Neural progenitor cell (in vitro differentiated cells): ENCODE data around the gene VPS37D. TPM values are rescaled to one million over a fixed set of nuclear protein-coding genes. Genes with fewer than 3 reads are reported as not detected.

Experiments used
- DNase-seq: peaks from one replicate; pipeline ENCODE4 v3.0.0-alpha.2; 2016; ENCODE audit warnings: low spot score
- H2AFZ ChIP-seq: fragments of 200-600 bp; sonication (generic); replicated peaks from 2 replicates; pipeline ENCODE4 v1.6.1; 2016; ENCODE audit warnings: antibody characterized with exemption
- H3F3A ChIP-seq: fragments of 200-600 bp; sonication (generic); 2 replicates; pipeline ENCODE4 v1.6.1; 2016; ENCODE audit warnings: antibody characterized with exemption, low read depth
- H3K27ac ChIP-seq: fragments of 200-600 bp; sonication (generic); 2 replicates; pipeline ENCODE4 v1.5.1; 2016; ENCODE audit warnings: mild to moderate bottlenecking
- H3K27me3 ChIP-seq: fragments of 200-600 bp; sonication (generic); 2 replicates; pipeline ENCODE4 v1.6.1; 2016; ENCODE audit warnings: mild to moderate bottlenecking, moderate library complexity
- H3K36me3 ChIP-seq: fragments of 200-600 bp; sonication (generic); 2 replicates; pipeline ENCODE4 v1.5.1; 2016
- H3K4me1 ChIP-seq: fragments of 200-600 bp; sonication (generic); 2 replicates; pipeline ENCODE4 v1.6.1; 2016; ENCODE audit warnings: mixed run types
- H3K4me2 ChIP-seq: fragments of 200-600 bp; sonication (generic); 2 replicates; pipeline ENCODE4 v1.6.1; 2016
- H3K4me3 ChIP-seq: fragments of 200-600 bp; sonication (generic); 2 replicates; pipeline ENCODE4 v1.5.1; 2016
- H3K79me2 ChIP-seq: fragments of 200-600 bp; sonication (generic); 2 replicates; pipeline ENCODE4 v1.6.1; 2016; ENCODE audit warnings: low read depth
- H3K9ac ChIP-seq: fragments of 200-600 bp; sonication (generic); 2 replicates; pipeline ENCODE4 v1.6.1; 2016
- H3K9me3 ChIP-seq: fragments of 200-600 bp; sonication (generic); 2 replicates; pipeline ENCODE4 v1.5.1; 2016; ENCODE audit warnings: low read depth
- H4K20me1 ChIP-seq: fragments of 200-600 bp; sonication (generic); 2 replicates; pipeline ENCODE4 v1.6.1; 2016; ENCODE audit warnings: low read depth
- H3K27ac Mint-ChIP-seq: 3 replicates; pipeline ENCODE4 v1.8.0; 2021; ENCODE audit warnings: mixed read lengths
- H3K27me3 Mint-ChIP-seq: 2 replicates; pipeline ENCODE4 v1.8.0; 2022; ENCODE audit warnings: low read depth, mild to moderate bottlenecking, inconsistent platforms, moderate library complexity, mixed read lengths; ENCODE audit not compliant: insufficient read depth
- H3K36me3 Mint-ChIP-seq: 3 replicates; pipeline ENCODE4 v1.8.0; 2021; ENCODE audit warnings: mixed read lengths
- H3K4me1 Mint-ChIP-seq: 3 replicates; pipeline ENCODE4 v1.8.0; 2021; ENCODE audit warnings: mixed read lengths
- H3K4me3 Mint-ChIP-seq: 3 replicates; pipeline ENCODE4 v1.8.0; 2021; ENCODE audit warnings: mild to moderate bottlenecking, moderate library complexity, mixed read lengths
- H3K9me3 Mint-ChIP-seq: 3 replicates; pipeline ENCODE4 v1.8.0; 2020; ENCODE audit warnings: mixed read lengths
- EZH2 ChIP-seq: fragments of 200-600 bp; sonication (generic); IDR thresholded peaks from 2 replicates; pipeline ENCODE4 v1.6.1; 2017; ENCODE audit warnings: antibody characterized with exemption, mild to moderate bottlenecking, moderate library complexity
- EZH2phosphoT487 ChIP-seq: fragments of 200-600 bp; sonication (generic); IDR thresholded peaks from 2 replicates; pipeline ENCODE4 v1.6.1; 2017; ENCODE audit warnings: antibody characterized with exemption
- total RNA-seq: library from RNA; depleted of rRNA; stranded (reverse); fragments of >200 nt; gene quantifications from 2 replicates; pipeline ENCODE4 v1.2.3, GENCODE V29; 2015; ENCODE audit warnings: low replicate concordance
- TF ChIP-seq, protein P1 (sequence below): fragments of 200-600 bp; sonication (generic); IDR thresholded peaks from 2 replicates; pipeline ENCODE4 v1.5.1; 2017; ENCODE audit warnings: antibody characterized with exemption, mild to moderate bottlenecking

The VPS37D gene
- total RNA-seq, 1 donor from 2014 or later = 7.0 TPM

GRCh38 chr7:73633323-73633722 lies 34.3 kb upstream of the VPS37D start:
- Mint-ChIP-seq H3K36me3 (no peaks in the 10 kb centered on the region), H3K4me1 (peaks cover 6% of the 10 kb centered on the region), H3K27me3 (peaks cover 19% of the 10 kb centered on the region), H3K9me3 (no peaks in the 10 kb centered on the region), H3K27ac (peak overlapping the region; percentile 25), H3K4me3 (no peak overlapping the region)
- Histone ChIP-seq H3K4me1 (no peaks in the 10 kb centered on the region), H3F3A (no peaks in the 10 kb centered on the region), H3K36me3 (no peaks in the 10 kb centered on the region), H3K27ac (no peak overlapping the region), H2AFZ (no peak overlapping the region), H3K4me3 (no peak overlapping the region), H3K9ac (no peak overlapping the region), H3K27me3 (peaks cover 5% of the 10 kb centered on the region), H3K9me3 (no peaks in the 10 kb centered on the region), H3K79me2 (no peaks in the 10 kb centered on the region), H3K4me2 (no peak overlapping the region), H4K20me1 (no peaks in the 10 kb centered on the region)
- no peak for DNase-seq
- TF ChIP-seq EZH2 (no peak), EZH2phosphoT487 (no peak)

DNA sequence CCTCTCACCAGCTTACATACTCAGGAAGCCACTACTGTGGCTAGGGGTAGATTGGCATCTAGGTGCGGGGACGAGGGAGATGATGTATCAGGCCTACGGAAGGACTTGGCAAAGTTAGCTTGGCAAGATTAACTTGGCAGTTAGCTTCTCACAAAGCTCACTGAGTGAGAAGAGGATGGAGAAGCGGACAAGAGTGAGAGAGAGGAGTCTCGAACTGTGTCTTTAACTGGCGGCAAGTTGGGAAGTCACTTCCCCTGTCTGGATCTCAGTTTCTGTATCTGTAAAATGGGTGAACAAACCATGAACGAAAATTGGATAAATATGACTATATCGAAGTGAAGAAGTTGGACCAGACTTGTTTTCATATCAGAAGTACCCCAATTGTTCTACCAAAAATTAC lies 33.8 kb upstream of the VPS37D start:
- Histone ChIP-seq H3F3A (no peaks in the 10 kb centered on the region), H3K79me2 (no peaks in the 10 kb centered on the region), H3K27me3 (no peaks in the 10 kb centered on the region), H3K9me3 (no peaks in the 10 kb centered on the region), H3K9ac (no peak overlapping the region), H3K27ac (no peak overlapping the region), H4K20me1 (no peaks in the 10 kb centered on the region), H3K4me1 (no peaks in the 10 kb centered on the region), H3K36me3 (no peaks in the 10 kb centered on the region), H3K4me3 (no peak overlapping the region), H2AFZ (no peak overlapping the region), H3K4me2 (no peak overlapping the region)
- Mint-ChIP-seq H3K27ac (no peak overlapping the region), H3K27me3 (peaks cover 17% of the 10 kb centered on the region), H3K4me3 (no peak overlapping the region), H3K4me1 (peaks cover 6% of the 10 kb centered on the region), H3K36me3 (no peaks in the 10 kb centered on the region), H3K9me3 (no peaks in the 10 kb centered on the region)
- no peak for TF ChIP-seq EZH2
- no peak for TF ChIP-seq EZH2phosphoT487
- TF ChIP-seq, protein P1, sequence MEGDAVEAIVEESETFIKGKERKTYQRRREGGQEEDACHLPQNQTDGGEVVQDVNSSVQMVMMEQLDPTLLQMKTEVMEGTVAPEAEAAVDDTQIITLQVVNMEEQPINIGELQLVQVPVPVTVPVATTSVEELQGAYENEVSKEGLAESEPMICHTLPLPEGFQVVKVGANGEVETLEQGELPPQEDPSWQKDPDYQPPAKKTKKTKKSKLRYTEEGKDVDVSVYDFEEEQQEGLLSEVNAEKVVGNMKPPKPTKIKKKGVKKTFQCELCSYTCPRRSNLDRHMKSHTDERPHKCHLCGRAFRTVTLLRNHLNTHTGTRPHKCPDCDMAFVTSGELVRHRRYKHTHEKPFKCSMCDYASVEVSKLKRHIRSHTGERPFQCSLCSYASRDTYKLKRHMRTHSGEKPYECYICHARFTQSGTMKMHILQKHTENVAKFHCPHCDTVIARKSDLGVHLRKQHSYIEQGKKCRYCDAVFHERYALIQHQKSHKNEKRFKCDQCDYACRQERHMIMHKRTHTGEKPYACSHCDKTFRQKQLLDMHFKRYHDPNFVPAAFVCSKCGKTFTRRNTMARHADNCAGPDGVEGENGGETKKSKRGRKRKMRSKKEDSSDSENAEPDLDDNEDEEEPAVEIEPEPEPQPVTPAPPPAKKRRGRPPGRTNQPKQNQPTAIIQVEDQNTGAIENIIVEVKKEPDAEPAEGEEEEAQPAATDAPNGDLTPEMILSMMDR = no peak
- DNase-seq = no peak

GRCh38 chr7:73635428-73636200 lies 32.0 kb upstream of the VPS37D start:
- Histone ChIP-seq H3K27ac (no peak overlapping the region), H3K9ac (no peak overlapping the region), H3K4me2 (peak overlapping the region; percentile 19), H3K27me3 (no peaks in the 10 kb centered on the region), H4K20me1 (no peaks in the 10 kb centered on the region), H3K79me2 (no peaks in the 10 kb centered on the region), H3F3A (no peaks in the 10 kb centered on the region), H3K4me3 (no peak overlapping the region), H2AFZ (peak overlapping the region; percentile 14), H3K9me3 (no peaks in the 10 kb centered on the region), H3K4me1 (no peaks in the 10 kb centered on the region), H3K36me3 (no peaks in the 10 kb centered on the region)
- H3K9me3 Mint-ChIP-seq = no peaks in the 10 kb centered on the region
- no peak overlapping the region for H3K27ac Mint-ChIP-seq
- H3K4me1 Mint-ChIP-seq = peaks cover 6% of the 10 kb centered on the region
- DNase-seq = no peak
- H3K36me3 Mint-ChIP-seq = no peaks in the 10 kb centered on the region
- H3K27me3 Mint-ChIP-seq = peaks cover 14% of the 10 kb centered on the region
- no peak overlapping the region for H3K4me3 Mint-ChIP-seq
- TF ChIP-seq, protein P1 = no peak
- TF ChIP-seq EZH2 = no peak
- no peak for TF ChIP-seq EZH2phosphoT487

- Histone ChIP-seq H2AFZ (no peak overlapping the region), H3K27ac (no peak overlapping the region), H3K27me3 (no peaks in the 10 kb centered on the region), H3K4me1 (no peaks in the 10 kb centered on the region), H3K79me2 (no peaks in the 10 kb centered on the region), H4K20me1 (no peaks in the 10 kb centered on the region), H3K9me3 (no peaks in the 10 kb centered on the region), H3K4me3 (no peak overlapping the region), H3K4me2 (no peak overlapping the region), H3K9ac (no peak overlapping the region), H3K36me3 (no peaks in the 10 kb centered on the region), H3F3A (no peaks in the 10 kb centered on the region)
- H3K27me3 Mint-ChIP-seq = peaks cover 18% of the 10 kb centered on the region
- H3K27ac Mint-ChIP-seq = no peak overlapping the region
- peaks cover 6% of the 10 kb centered on the region for H3K4me1 Mint-ChIP-seq
- H3K9me3 Mint-ChIP-seq = peaks cover 3% of the 10 kb centered on the region
- no peak for DNase-seq
- no peaks in the 10 kb centered on the region for H3K36me3 Mint-ChIP-seq
- TF ChIP-seq, protein P1 = no peak
- H3K4me3 Mint-ChIP-seq = no peak overlapping the region
Observed at GRCh38 chr7:73638911-73639310, 28.7 kb upstream of the VPS37D start.
